NOMO-1 treated with DMSO at 0.1 percent for 48 hours (cell line): ENCODE data around the gene TENT5C.

ENCODE experiments used
- DNase-seq: peaks from one replicate; lab custom pipeline; 2025; ENCODE audit not compliant: unreplicated experiment; lab: John Stamatoyannopoulos, UW

Gene TENT5C

DNA sequence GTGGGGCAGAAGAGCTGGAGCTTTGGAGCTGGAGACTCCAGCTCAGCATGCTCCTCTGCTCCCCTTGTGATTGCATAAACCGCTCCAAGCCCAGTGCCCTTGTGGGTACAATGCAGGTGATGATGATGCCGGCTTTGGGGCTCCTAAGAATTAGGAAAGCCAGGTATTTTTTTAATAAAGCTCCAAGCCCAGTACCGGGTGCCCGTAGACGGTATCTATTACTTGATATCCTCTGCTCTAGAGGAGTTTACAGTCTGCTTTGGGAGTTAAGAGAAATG lies 27.2 kb downstream of the TENT5C start:
- no peak for DNase-seq

DNA sequence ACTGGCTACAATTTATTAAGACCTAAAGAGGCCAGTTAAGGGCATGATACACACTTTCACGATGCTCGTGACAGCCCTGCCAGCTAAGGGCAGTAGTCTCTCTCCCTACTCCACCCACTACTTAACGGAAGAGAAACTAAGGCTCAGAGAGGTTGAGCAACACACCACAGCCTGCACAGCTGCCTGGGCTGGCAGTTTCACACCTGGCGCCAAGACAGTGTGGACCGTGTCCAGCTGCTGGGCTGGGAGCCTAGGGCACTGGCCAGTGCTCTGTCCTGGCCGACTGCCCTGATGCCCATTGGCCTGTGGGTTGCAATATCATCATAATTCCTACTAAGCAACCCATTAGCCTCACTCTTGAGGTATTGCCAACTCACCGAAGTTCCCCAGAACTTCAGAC lies 27.6 kb downstream of the TENT5C start:
- no peak for DNase-seq

DNA sequence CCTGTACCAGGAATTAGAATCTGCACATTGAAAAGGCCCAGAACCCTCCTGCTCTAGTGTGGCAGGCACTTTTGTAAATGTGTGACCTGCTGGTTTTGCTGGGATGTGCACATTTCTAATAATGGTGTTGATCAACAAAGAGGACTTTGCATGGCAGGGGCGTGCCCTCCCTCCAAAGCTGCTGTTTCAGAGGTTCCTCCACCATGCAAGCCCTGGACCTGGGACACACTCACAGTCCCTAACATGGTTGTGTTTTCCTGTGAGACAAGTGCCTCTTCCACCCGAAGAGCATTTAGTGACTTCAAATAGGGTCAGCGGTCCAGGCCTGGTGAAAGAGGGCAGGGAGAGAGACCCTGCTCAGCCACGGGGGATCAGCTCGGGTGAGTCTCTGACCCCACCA lies 28.1 kb downstream of the TENT5C start:
- DNase-seq: no peak

DNA sequence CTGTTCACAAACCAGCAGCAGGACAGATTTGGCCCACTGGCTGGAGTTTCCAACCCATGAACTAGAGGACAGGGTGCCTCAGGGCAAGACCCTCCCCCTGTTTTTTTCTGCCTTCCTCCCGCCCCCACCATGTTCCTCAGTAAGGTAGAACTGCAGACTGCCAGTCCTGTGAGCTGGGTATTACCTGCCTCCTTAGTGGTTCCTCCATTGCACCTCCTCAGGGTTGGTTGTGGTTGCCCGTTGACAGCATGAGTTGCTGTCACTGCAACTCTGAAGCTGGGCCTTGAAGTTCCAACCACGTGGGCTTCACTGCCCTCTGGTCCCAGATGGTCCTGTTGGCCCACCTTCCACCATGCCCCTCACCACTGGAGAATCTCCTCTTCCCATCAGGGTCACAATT lies 28.8 kb downstream of the TENT5C start:
- DNase-seq: no peak

DNA sequence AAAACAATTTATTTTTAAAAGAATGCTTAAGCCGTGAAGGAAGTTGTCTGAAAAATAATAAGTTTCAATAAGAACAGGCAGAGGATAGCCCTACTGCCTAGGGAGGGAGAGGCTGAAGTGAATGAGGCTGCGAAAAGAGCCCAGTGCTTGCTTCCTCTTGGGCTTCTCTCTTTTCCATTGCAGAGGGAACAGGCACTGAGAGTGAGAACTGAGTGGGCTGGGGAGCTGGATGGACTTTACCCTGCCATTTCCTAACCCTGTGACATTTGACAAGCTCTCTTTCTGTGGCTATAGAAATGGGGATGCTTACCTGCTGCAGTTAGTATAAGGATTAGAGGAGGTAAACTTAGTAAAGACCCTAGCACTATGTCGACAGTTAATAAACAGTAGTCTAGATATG lies 30.0 kb downstream of the TENT5C start:
- DNase-seq: peak; percentile 8

DNA sequence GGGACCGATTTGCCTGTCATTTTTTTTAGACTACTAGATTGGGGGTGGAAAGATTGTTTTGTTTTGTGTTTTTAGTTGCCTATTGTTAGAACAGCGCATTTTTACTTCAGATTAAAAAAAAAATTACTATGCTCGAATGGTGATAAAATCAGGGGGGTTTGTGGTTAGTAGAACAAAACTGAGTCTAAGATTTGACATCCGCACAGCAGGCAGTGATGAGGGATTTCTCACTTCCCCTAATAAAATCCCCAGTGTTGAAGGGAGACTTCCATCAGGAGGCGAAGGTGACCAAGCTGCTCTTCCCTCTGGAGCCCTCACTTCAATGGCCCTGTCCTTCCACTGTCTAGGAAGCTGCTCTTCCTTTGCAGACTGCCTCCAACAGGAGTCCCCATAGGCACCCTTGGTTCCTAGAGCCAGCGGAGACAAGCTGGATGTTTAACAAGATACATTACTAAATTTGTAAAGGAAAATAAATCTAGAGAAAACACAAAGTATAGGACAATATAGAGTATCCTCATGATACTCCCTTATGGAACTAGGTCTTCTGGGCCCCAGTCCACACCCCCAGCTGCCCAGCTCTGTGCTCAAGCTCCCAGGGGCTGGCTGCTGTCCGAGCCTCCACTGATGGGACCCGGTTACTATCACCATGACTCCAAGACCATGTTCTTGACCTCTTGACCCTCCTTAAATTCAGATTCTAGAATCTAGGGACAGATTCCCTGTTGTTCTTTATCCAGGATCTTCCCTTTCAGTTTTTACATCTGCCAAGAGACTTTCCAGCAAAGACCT lies 31.0 kb downstream of the TENT5C start:
- DNase-seq: no peak

DNA sequence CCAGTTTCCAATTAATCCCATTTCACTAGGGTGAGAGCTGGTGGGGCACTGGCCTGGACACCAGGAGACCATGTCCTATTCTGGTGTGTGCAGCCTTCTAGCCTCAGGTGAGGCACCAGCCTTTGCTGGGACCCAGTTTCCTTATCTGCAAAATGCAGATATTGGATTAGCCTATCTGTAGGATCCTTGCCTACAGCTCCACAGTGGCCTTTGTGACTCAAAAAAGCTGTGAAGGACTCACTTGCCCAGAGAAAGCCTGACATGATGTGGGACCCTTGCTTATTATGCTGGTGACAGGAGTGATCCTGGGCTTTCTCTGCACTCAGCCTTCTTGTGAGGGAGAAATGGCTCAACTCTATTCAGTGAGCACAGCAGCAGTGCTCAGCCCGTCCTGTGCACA lies 32.3 kb downstream of the TENT5C start:
- DNase-seq: no peak

DNA sequence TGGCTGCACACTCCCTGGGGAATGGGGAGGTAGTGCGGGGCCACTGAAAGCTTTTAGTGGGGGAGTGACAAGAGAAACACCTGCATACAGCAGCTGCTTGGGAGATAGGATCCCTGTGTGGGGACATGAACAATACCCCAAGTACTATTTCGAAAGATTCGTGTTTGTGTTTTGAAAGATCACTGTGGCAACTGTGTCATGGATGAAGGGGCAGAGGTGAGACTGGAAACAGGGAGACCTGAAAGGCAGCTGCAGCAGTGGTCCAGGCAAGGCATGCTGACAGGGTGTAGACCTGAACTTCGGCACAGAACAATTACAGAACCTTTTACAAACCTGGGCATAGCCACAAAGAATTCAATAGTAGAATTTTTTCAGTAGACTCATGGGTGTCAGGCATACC lies 32.9 kb downstream of the TENT5C start:
- no peak for DNase-seq

DNA sequence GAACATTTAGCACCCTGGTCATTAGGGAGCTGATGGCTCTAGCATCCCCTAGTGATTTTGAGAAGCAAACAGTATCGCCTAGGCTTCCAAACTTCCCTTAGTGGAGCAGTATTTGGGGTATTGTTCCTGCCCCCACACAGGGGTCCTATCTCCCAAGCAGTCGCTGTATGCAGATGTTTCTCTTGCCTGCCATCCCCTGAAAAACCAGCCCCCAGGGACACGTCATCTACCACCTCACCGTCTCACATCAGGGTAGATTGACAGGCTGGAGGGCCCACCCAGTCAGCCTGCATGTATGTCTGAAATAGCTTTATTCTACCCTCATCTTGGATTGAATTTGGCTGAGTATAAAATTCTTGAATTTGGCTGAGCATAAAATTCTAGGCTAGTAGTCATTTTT lies 33.9 kb downstream of the TENT5C start:
- no peak for DNase-seq

DNA sequence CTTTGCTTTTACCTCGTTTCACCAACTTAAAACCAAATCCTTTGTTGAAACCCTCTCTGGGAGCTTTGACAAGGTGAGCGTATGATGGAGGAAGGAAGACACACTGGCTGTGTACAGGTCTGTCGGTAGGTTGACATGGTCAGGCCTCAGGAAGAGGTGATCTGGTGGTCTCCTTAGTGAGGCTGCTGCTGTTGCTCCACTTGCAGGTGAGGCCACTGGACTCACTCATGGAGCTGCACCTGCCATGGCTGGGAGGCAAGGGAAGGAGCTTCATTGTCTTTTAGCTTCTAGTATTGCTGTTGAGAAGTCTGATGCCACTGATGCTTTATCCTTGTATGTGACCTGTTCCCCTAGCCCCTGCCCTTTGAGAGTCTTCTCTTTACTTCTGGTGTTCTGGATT lies 35.7 kb downstream of the TENT5C start:
- DNase-seq: no peak

DNA sequence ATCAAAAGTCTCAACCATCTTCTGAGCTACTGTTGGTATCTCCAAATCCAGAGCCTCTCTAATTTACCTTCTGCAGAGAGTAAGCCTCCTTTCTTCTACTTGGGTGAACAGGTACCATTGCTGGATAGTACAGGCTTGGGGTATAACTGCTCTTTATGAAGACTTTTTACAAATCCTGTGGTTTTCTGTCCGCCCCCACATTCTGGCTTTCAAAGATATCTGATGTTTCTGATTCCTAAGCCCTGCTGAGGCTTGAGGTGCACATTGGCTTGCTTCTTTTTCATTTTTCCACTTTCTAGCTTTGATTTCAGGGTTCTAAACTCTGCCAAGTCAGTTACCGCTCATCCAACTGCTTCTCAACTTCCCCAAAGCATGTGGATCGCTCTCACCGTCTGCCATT lies 37.1 kb downstream of the TENT5C start:
- DNase-seq: no peak

DNA sequence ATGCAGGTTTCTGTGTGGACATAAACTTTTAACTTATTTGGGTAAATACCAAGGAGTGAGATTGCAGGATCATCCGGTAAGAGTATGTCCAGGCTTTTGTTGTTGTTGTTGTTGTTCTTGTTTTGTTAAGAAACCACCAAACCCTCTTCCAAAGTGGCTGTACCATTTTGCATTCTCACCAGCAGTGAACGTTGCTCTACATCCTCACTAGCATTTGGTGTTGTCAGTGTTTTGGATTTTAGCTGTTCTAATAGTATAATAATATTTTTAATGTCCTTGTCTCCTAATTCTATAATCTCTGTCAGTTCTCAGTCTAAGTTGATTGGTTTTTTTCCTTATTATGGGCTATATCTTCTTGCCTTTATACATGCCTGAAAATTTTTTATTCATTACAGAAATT lies 37.8 kb downstream of the TENT5C start:
- no peak for DNase-seq

DNA sequence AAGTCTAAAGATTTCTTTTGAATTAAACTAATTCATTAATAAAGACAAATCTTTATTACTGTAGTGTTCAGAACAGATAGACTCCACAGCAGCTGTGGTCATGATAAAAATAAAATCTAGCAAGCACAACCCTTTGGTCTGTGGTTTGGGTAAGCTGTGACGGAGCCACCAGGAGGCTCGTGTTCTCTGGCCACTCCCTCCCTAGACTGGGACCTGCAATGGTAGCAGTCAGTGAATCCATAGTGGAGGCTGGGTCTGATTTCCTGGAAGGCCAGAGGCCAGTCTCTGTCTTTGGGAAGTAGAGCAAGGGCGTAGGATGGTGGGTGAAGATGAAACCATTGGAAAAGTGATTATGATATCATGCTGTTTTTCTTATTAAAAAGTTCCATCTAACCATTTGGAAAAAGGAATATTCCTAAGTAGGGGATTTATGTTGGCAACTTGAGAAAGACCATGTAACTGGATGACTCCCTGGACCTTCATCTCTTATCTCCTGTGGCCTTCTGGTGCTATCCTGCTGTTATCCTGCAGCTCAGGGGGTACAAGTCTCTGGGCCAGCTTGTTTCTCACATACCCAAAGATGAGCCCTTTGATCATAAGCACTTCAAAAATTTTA lies 39.0 kb downstream of the TENT5C start:
- no peak for DNase-seq

DNA sequence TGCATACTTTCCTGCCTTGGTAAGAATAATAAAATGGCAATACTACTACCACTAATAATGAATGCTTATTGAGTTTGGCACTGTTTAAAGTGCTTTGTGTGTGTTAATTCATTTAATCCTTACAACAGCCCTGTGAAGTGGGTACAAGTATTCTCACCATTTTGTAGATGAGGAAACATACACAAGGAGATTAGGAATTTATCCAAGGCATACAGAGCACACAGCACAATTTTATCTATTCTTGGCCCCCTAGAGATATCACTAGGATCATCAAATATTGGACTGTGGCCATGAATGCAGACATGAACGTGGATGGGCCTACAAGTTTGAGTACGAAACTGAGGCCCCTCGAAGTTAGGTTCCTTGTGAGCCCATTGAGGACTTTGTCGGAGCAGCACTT lies 39.5 kb downstream of the TENT5C start:
- no peak for DNase-seq

DNA sequence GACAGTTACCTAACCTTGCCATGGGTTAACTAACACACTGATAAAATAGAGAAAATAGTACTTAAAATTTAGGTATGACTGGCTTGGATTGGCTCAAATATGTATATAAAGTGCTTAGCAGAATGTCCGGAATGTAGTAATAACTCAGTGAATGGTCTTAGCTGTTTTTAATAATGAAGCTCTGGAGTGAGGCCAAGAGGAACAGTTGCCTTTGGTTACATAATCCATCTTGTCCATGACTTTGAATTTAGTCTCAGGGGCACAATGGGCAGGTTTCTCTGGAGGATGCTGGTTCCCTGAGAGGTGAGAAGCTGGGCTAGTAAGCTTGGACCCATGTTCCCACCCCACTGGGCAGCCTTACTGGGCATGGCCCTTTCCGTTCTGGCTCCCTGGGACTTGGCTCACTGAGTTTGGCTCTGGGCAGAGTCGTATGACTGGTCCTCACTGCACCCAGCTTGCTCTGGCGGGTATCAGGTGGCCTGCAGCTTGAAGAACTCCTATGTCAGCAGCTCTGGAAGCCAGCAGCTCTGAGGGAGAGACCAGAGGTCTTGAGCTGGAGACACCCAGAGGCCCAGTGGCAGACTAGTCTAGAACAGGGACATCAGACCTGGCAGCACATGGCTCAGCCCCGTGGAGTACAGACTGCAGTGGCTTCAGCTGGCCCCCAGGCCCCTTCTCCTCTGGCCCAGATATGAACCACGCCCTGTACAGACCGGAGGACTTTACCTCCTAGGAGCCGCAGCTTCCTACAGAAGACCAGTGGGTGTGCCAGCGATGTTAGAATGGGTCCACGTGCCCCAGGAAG lies 40.4 kb downstream of the TENT5C start:
- DNase-seq: no peak

DNA sequence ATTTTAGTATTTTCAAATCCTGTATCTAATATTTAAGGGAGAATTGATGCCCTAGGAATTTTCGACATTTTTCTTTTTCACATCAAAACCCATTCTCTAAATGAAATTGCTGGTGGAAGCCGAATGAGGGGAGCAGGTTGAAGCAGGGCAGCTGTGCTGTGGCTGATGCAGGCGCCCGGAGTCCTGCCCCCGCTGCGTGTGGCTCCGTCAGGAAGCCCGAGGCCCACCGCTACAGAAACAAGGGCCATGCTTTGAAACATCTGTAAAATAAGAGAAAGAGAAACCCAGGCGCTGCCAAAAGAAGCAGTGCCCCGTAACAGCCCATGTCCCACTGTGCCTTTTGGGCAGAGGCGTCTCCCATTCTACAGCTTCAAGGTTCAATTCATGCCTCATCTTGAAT lies 41.1 kb downstream of the TENT5C start:
- DNase-seq: no peak

DNA sequence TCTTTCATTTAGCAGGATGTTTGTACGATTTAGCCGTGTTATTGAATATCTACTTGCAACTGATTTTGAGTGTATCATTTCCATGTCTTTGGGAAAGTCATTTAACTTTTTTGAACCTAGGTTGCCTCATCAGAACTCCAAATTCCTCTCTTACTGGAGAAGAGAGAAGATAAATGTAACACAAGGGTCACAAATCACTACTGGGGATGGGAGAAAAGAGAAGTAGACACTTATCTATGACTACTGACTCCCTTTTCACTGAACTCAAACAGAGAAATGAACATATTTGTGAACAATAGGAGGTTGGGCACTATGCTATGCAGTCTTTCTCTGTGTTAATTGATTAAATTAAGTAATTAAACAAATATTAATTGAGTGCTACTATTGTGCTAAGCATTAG lies 42.2 kb downstream of the TENT5C start:
- no peak for DNase-seq

DNA sequence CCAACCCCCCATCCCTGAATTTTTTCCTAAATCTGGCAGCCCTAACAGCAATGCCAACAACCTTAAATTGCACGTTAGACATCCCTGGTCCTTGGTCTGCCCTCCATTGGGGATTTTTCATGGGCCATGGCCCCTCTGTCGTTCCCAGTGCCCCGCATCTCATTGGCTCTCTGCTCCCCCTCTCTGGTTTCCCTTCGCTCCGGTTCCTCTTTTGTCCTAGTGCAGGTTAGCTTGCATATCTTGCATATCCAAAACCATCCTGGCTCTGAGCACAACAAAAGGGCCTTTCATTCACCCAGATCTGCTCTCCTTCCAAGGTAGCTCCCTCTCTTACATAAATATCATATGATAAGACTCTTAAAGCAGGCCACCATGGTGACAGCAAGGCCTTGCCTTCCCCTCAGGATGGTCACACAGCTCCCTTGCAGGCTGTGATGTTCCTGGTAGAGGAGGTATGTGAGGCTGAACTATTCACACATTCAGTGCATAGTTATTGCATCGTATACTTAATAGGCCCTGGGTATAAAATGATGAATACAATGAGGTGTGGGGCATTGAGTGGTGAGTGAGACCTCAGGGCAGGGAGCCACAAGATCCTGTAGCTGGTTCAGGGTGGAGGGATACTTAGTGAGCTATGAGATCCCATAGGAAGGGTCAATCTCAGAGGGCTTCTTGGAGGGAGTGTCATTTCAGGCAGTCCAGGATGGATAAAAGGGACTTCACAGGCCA lies 45.2 kb downstream of the TENT5C start:
- DNase-seq: no peak

DNA sequence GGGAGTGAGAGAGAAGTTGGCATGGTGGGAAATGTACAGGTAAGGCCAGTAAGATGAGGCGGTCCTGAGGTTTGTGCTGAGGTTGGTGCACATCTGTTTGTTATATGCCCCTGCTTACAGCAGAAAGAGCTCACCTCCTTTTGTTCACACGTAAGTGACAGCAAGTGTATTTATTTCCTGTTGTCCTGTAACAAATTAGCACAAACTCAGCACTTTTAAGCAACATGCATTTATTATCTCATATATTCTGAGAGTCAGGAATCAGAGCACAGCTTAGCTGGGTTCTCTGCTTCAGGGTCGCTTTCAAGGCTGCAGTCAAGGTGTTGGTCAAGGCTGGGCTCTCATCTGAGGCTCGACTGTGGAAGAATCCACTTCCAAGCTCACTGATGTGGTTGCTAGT lies 45.8 kb downstream of the TENT5C start:
- no peak for DNase-seq

DNA sequence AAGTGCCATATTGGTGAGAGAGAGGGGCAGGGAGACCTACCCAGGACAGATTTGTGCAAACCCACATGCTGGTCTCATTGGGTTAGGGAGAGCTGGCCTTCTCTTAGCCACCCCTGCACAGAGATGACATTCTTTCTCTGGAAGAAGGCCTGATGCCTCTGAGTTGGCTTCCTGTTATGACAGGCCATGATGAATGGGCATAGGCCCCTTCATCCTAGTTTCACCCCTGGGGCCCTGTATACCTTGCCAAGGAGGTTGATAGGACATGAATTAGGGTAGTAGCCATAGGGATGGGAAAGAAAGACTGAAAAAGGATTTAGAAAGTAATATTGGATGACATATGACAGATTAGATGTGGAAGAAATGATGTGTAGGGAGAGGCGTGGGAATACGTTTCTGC lies 46.6 kb downstream of the TENT5C start:
- DNase-seq: no peak

DNA sequence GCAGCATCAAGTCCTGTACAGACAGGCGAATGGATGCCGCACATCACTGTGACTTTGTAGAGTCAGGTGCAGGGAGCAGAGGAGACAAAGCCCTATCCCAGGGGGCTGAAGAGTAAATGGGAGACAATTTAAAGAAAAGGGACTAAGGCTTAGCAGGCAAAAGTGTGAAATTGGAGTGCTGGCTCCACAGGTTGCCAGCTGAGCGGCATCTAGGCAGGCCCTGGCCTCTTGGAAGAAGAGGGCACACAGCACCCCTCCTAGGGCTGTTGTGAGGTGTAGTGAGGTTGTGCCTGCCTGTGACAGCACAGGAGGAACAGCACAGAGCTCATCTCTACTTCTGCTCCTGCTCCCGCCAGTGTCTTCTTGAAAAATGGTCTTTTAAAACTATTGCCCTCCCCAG lies 47.3 kb downstream of the TENT5C start:
- DNase-seq: no peak
